K562 treated with DMSO at 1 percent for 4 hours (cell line): Measurements from ENCODE around the gene ZNF410. TPM values are rescaled to one million over a fixed set of nuclear protein-coding genes. Genes with fewer than 3 reads are reported as not detected.

ENCODE experiments used
- total RNA-seq: library from RNA; unstranded; fragments of 300-600 nt; gene quantifications from 2 replicates; pipeline ENCODE4 v1.2.3, GENCODE V29; 2022; ENCODE audit not compliant: insufficient read depth

ZNF410 gene
- total RNA-seq: 21.8 and 25.1 TPM in 2 replicates

DNA sequence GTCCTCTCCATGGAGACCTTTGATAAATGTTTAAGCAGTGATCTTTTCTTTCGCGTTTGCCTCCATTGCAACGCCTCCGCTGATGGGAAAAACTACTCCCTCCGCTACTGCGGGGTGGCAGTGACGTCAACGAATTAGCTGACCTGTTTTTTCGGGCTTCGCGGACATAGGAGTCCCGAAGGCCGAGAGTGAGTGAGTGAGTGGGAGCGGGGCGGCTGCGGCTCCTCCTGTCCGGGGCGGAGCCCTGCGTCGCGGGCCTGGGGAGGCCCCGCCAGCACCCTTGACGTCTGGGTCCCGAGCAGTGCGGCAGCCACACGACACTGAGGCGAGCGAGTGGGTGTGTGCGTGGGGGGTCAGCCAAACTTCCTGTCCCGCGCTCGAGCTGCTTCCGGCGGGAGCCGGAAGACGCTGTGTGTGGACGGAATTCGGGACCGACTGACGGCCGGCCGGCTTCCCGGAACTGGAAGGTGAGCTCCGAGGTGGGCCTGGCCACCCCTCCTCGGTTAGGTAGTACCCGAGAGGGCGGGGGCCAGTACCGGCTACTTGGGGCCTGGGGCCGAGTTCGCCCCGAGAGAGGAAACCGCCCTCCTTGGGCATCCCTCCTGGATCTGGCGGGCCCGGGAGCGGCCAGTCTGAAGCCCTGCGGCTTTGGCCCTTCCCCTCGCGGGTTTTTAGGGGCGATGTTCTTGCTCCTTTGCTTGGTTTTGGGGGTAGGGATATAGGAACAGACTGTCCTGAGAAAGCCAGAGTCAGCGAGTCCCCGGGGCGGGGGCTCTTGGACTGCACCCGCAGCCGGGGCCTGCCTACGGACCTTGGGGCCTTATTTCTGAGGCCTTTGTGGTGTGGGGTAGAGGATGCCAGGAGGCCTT lies at the start of gene ZNF410:
Gene ZNF410 (plus strand): TSS at position 411 of the 869 bp plus-strand sequence. CDS start 5,317 bp downstream, outside the sequence.

GRCh38 chr14:73851567-73852382 lies 34.9 kb upstream of the ZNF410 start, which contains the start of gene PTGR2:
PTGR2 (plus strand) TSS chr14:73851831; CDS start chr14:73858863, 7,032 bp downstream.

GRCh38 chr14:73949752-73950734 lies 63.4 kb downstream of the ZNF410 start, which contains the start of the genes COQ6 and FAM161B:
COQ6 (plus strand) TSS chr14:73950302; CDS start chr14:73950333, 31 bp downstream.
FAM161B (minus strand) TSS chr14:73950094; CDS start chr14:73950026, 68 bp downstream.

Other genes with a start within 250 kb of the ZNF410 start
- 2.6 and 3.2 TPM in 2 replicates for gene DNAL1, start 241.9 kb upstream of the ZNF410 start, total RNA-seq
- gene PNMA1, start 172.5 kb upstream of the ZNF410 start, total RNA-seq: 26.6 and 27.0 TPM in 2 replicates
- gene PTGR2, start 35.0 kb upstream of the ZNF410 start, total RNA-seq: 4.1 and 5.8 TPM in 2 replicates
- 1.4 TPM in 2 replicates for gene FAM161B, start 63.2 kb downstream of the ZNF410 start, total RNA-seq
- gene COQ6, start 63.4 kb downstream of the ZNF410 start, total RNA-seq: 11.6 and 12.0 TPM in 2 replicates
- 5.5 and 5.8 TPM in 2 replicates for gene ENTPD5, start 132.4 kb downstream of the ZNF410 start, total RNA-seq
- gene BBOF1, start 132.5 kb downstream of the ZNF410 start, total RNA-seq: 1.5 and 3.3 TPM in 2 replicates
- gene ALDH6A1, start 197.6 kb downstream of the ZNF410 start, total RNA-seq: 1.3 and 3.5 TPM in 2 replicates
- gene LIN52, start 198.1 kb downstream of the ZNF410 start, total RNA-seq: 6.0 and 8.0 TPM in 2 replicates